Calu3 (cell line): ENCODE measurements around the gene KIF21B. TPM values are rescaled to one million over a fixed set of nuclear protein-coding genes. Genes with fewer than 3 reads are reported as not detected.

ENCODE experiments used
- BruUV-seq: library from RNA; stranded (reverse); fragments of 400-500 nt; replicated peaks from 2 replicates; lab custom pipeline; 2021; lab: Mats Ljungman, UMichigan
- CTCF ChIA-PET: fragments of 300-600 bp; sonication (Branson Sonifier 250); formaldehyde crosslinking; loops from one replicate; lab custom pipeline; 2022; ENCODE audit warnings: antibody characterized with exemption; lab: Charles Lee
- DNase-seq: peaks from one replicate; pipeline ENCODE4 v3.0.0; 2022
- H3K27ac Mint-ChIP-seq: one replicate; pipeline ENCODE4 v1.8.0; 2022; ENCODE audit warnings: mixed read lengths; ENCODE audit not compliant: unreplicated experiment
- H3K27me3 Mint-ChIP-seq: one replicate; pipeline ENCODE4 v1.8.0; 2022; ENCODE audit warnings: mixed read lengths; ENCODE audit not compliant: unreplicated experiment
- H3K36me3 Mint-ChIP-seq: one replicate; pipeline ENCODE4 v1.8.0; 2022; ENCODE audit warnings: mild to moderate bottlenecking, moderate library complexity, mixed read lengths; ENCODE audit not compliant: insufficient read depth, unreplicated experiment
- H3K4me1 Mint-ChIP-seq: one replicate; pipeline ENCODE4 v1.8.0; 2022; ENCODE audit warnings: mild to moderate bottlenecking, low read depth, mixed read lengths; ENCODE audit not compliant: unreplicated experiment
- H3K4me3 Mint-ChIP-seq: one replicate; pipeline ENCODE4 v1.8.0; 2022; ENCODE audit warnings: mild to moderate bottlenecking, low read depth, moderate library complexity, mixed read lengths; ENCODE audit not compliant: unreplicated experiment
- H3K9me3 Mint-ChIP-seq: one replicate; pipeline ENCODE4 v1.8.0; 2022; ENCODE audit warnings: low read depth, mixed read lengths; ENCODE audit not compliant: unreplicated experiment
- CTCF ChIP-seq: fragments of 200-600 bp; IDR thresholded peaks from one replicate; pipeline ENCODE4 v1.8.0; 2022; ENCODE audit warnings: antibody characterized with exemption; ENCODE audit not compliant: unreplicated experiment
- intact Hi-C: fragments of 100-400 bp; cut with micrococcal nuclease; formaldehyde crosslinking; loops from one replicate; pipeline ENCODE4 v1.10.0; 2022; ENCODE audit not compliant: unreplicated experiment
- total RNA-seq: library from RNA; stranded (reverse); gene quantifications from 2 replicates; pipeline ENCODE4 v1.2.3, GENCODE V29; 2022

KIF21B gene
- total RNA-seq, 1 experiment from 2014 or later: 6.7 TPM

GRCh38 chr1:201011616-201012015, 11.9 kb downstream of the KIF21B start:
- no peaks in the 10 kb centered on the region for H3K27me3 Mint-ChIP-seq
- no TSS peak for BruUV-seq

DNA sequence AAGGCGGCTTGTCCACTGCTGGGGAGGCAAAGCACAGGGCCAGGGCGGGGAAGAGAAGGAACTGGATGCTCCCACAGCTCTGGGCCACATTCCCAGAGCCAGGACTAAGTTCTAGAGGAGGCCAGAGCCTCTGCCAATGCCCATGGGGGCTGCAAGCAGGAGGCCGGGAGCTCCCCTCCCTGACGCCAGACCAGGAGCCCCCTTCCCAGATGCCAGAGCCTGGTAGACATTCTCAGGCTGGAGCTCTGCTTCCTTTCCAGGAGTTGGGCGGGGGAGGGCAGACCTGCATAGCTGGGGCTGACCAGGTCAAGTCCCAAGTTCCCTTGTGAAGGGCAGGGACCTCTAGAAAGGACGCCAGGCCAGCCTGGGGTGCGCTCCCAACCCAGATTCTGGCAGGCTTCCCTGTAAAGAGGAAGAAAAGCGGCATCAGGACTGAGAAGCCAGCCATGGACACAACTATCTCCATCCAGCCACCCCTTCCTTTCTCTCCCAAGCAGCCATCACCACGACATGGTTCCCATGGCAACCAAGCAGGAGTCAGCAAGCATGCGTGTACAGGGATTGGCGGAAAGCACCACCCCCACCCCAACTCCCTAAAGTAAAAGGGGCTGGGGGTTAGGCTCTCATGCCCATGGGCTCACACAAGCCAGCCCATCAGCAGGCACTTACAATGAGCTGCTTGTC, 13.4 kb downstream of the KIF21B start:
- Mint-ChIP-seq H3K9me3 (no peaks in the 10 kb centered on the region), H3K36me3 (no peaks in the 10 kb centered on the region), H3K4me1 (peaks cover 6% of the 10 kb centered on the region), H3K27ac (no peak overlapping the region), H3K27me3 (no peaks in the 10 kb centered on the region), H3K4me3 (no peak overlapping the region)
- DNase-seq: no peak
- intact Hi-C loops: no loop called here
- CTCF ChIA-PET: interaction anchor here (0.7 to 0.9 kb wide), 3 partner anchors 8 to 38 kb away, joined by 3 to 4 read pairs (median 3); no protein-coding TSS in a partner anchor
- no TSS peak for BruUV-seq
- TF ChIP-seq CTCF: no peak

More at GRCh38 chr1:201011616-201012015, 11.9 kb downstream of the KIF21B start:
- CTCF ChIA-PET: no interaction called here
- H3K4me1 Mint-ChIP-seq: peaks cover 22% of the 10 kb centered on the region
- H3K4me3 Mint-ChIP-seq: no peak overlapping the region
- intact Hi-C loops: no loop called here
- TF ChIP-seq CTCF: no peak
- H3K9me3 Mint-ChIP-seq: no peaks in the 10 kb centered on the region
- H3K27ac Mint-ChIP-seq: no peak overlapping the region
- DNase-seq: no peak
- no peaks in the 10 kb centered on the region for H3K36me3 Mint-ChIP-seq

- CTCF ChIA-PET: interaction anchor here (0.6 kb wide), 1 partner anchor 67 kb away, joined by 4 read pairs; no protein-coding TSS in a partner anchor
- TF ChIP-seq CTCF: no peak
- intact Hi-C loops: no loop called here
- no peaks in the 10 kb centered on the region for H3K9me3 Mint-ChIP-seq
- H3K27me3 Mint-ChIP-seq: no peaks in the 10 kb centered on the region
- H3K36me3 Mint-ChIP-seq: no peaks in the 10 kb centered on the region
- DNase-seq: no peak
- no peak overlapping the region for H3K27ac Mint-ChIP-seq
- H3K4me1 Mint-ChIP-seq: no peaks in the 10 kb centered on the region
- no peak overlapping the region for H3K4me3 Mint-ChIP-seq
- BruUV-seq: no TSS peak
Observed at GRCh38 chr1:201008666-201009360, 14.7 kb downstream of the KIF21B start.

- TF ChIP-seq CTCF: no peak
- CTCF ChIA-PET: no interaction called here
- Mint-ChIP-seq H3K27ac (no peak overlapping the region), H3K27me3 (no peaks in the 10 kb centered on the region), H3K9me3 (no peaks in the 10 kb centered on the region), H3K36me3 (no peaks in the 10 kb centered on the region), H3K4me1 (no peaks in the 10 kb centered on the region), H3K4me3 (no peak overlapping the region)
- intact Hi-C loops: no loop called here
- no peak for DNase-seq
- BruUV-seq: no TSS peak
Observed at GRCh38 chr1:201007481-201007880, 16.0 kb downstream of the KIF21B start.
